Suprapubic skin (tissue), 3 donors: ENCODE results near the gene CLDN4.

ENCODE experiments used
- EP300 ChIP-seq: sonication (generic); formaldehyde crosslinking; IDR thresholded peaks from one replicate; pipeline ENCODE4 v1.6.1; 2017; ENCODE audit warnings: antibody characterized with exemption
- POLR2A ChIP-seq, 2 donors: fragments of 450-650 bp; IDR thresholded peaks; one replicate each; pipeline ENCODE4 v1.6.1; 2017; ENCODE audit warnings: antibody characterized with exemption in 2 of 2, mild to moderate bottlenecking in 2 of 2, moderate library complexity in 2 of 2
- TF ChIP-seq, protein P1 (sequence below), 2 donors: fragments of 200-600 bp in 1 of 2; fragments of 450-650 bp in 1 of 2; sonication (generic) in 1 of 2; IDR thresholded peaks; one replicate each; pipeline ENCODE4 v1.5.1; 2016 to 2019; ENCODE audit warnings: antibody characterized with exemption in 2 of 2, mild to moderate bottlenecking in 1 of 2, moderate library complexity in 1 of 2

DNA sequence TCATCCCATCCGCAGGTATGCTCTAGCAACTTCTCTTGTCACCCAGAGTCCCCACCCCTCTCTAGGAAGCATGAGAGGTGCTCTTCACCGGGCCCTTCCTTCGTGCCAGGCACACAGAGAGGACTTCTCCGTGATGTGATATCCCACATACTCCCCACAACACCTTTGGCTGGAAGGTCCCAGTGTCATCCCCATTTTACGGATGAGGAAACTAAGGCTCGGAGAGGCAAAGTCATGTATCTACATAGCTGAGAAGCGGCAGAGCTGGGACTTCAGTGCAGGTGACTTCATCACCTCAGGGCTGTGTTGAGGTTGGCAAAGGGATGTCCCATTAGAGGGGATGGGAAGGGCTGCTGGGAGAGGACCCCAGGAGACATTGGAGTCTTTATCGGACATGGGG, 45.6 kb downstream of the CLDN4 start:
- TF ChIP-seq, protein P1, sequence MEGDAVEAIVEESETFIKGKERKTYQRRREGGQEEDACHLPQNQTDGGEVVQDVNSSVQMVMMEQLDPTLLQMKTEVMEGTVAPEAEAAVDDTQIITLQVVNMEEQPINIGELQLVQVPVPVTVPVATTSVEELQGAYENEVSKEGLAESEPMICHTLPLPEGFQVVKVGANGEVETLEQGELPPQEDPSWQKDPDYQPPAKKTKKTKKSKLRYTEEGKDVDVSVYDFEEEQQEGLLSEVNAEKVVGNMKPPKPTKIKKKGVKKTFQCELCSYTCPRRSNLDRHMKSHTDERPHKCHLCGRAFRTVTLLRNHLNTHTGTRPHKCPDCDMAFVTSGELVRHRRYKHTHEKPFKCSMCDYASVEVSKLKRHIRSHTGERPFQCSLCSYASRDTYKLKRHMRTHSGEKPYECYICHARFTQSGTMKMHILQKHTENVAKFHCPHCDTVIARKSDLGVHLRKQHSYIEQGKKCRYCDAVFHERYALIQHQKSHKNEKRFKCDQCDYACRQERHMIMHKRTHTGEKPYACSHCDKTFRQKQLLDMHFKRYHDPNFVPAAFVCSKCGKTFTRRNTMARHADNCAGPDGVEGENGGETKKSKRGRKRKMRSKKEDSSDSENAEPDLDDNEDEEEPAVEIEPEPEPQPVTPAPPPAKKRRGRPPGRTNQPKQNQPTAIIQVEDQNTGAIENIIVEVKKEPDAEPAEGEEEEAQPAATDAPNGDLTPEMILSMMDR (IDR thresholded peaks at IDR 0.05), result no peak
- no peak for TF ChIP-seq POLR2A (IDR thresholded peaks at IDR 0.05)
- no peak for TF ChIP-seq EP300
